ENCODE results near the gene DAAM2.

Gene DAAM2

DNA sequence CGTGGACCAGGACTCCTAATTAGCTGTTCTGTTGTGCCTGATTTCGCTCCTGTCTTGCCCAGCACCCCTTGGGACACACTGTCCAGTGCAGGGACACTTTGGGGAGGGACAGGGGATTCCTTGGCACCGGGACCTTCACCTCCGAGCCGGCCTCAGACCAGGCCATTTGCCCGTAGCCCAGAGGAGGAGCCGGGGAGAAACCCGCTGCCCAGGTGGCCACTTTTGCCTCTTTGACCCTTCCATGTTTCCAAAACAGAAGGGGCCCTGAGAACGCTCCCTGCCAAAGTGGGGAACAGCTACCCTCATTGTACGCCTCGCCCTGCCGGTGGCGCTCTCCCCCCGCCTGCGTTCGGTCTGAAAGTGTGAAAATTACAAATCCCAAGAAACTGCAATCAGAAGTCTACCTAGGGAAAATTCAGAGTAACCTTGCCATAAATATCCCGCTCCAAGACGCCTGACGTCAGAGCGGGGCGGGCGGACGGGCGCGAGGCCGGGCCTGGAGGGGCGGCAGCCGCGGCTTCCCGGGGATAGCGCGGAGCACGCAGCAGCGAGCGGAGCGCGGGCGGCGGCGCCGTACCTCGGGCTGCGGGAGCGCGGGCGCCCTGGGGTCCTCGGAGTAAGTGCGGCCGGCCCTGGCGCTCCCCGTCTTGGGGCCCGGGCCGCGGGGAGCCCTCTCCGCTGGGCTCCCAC lies at the start of gene DAAM2:
TSS of gene DAAM2 (plus strand) at position 527 of the 690 bp plus-strand sequence. CDS start 63,927 bp downstream, outside the sequence.
- Histone ChIP-seq H3K36me3 (ENCODE audit: insufficient read depth, low read depth, low read length) (no peaks in the 10 kb centered on the region), H3K9me3 (ENCODE audit: insufficient read depth, low read depth, low read length) (no peaks in the 10 kb centered on the region), H3K4me3 (ENCODE audit: low read length) (peak within 1 kb of the TSS; percentile 68), H3K9ac (ENCODE audit: low read depth, low read length) (peak within 1 kb of the TSS; percentile 56; the same call in 1 of the 2 replicates), H3K27ac (ENCODE audit: low read length) (no peak within 1 kb of the TSS), H3K27me3 (ENCODE audit: insufficient read depth, low read length) (peaks cover 32% of the 10 kb centered on the region), H3K4me1 (ENCODE audit: insufficient read depth, low read length) (no peaks in the 10 kb centered on the region)

DNA sequence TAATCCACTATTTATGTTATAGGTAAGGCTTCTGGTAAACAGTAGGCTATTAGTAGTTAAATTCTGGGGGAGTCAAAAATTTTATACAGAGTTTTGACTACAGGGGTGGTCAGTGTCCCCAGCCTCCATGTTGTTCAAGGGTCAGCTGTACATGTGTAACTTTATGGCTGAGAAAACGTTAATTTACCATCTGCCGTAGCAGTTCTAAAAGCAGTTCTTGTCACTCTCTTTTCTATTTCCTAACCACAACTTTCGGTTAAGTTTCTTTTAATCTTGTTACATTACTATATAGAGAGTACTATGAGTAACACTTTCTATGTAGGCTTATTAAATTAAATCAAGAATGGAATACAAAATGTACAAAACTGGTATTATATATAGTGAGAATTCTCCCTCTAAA lies 45.4 kb upstream of the DAAM2 start:
- no peaks in the 10 kb centered on the region for H3K9me3 ChIP-seq (ENCODE audit: insufficient read depth, low read depth, low read length)
- no peaks in the 10 kb centered on the region for H3K27me3 ChIP-seq (ENCODE audit: insufficient read depth, low read length)
- H3K4me3 ChIP-seq (ENCODE audit: low read length), result no peak overlapping the region
- no peaks in the 10 kb centered on the region for H3K36me3 ChIP-seq (ENCODE audit: insufficient read depth, low read depth, low read length)
- no peak overlapping the region for H3K27ac ChIP-seq (ENCODE audit: low read length)
- no peaks in the 10 kb centered on the region for H3K4me1 ChIP-seq (ENCODE audit: insufficient read depth, low read length)
- H3K9ac ChIP-seq (ENCODE audit: low read depth, low read length), result no peak overlapping the region

DNA sequence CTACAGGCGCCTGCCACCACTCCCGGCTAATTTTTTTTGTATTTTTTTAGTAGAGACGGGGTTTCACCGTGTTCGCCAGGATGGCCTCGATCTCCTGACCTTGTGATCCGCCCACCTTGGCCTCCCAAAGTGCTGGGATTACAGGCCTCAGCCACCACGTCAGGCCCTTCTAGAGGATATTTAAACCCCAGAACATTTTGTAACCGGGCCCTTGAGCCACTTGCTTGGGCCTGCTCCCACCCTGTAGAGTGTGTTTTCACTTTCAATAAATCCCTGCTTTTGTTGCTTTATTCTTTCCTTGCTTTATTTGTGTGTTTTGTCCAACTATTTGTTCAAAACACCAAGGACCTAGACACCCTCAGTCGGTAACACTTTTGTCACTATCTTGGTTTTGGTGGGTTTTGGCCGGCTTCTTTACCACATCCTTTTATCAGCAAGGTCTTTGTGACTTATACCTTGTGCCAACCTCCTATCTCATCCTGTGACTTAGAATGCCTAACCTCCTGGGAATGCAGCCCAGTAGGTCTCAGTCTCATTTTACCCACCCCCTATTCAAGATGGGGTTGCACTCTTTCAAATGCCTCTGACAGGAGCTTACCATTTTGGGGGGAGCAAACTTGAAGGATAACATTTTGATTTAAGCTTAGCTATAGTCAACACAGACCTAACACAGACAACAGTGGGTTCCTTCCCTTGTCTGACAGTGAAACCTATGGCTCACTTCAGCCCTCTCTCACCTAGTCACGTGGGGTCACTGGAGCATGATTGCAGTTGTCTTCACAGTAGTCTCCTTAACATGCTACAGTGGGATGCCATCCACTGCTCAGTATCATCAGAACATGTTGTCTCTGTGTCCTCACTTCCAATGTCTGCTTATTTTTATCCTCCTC lies 39.1 kb upstream of the DAAM2 start:
- Histone ChIP-seq H3K27ac (ENCODE audit: low read length) (no peak overlapping the region), H3K4me1 (ENCODE audit: insufficient read depth, low read length) (no peaks in the 10 kb centered on the region), H3K9ac (ENCODE audit: low read depth, low read length) (no peak overlapping the region), H3K36me3 (ENCODE audit: insufficient read depth, low read depth, low read length) (no peaks in the 10 kb centered on the region), H3K27me3 (ENCODE audit: insufficient read depth, low read length) (no peaks in the 10 kb centered on the region), H3K9me3 (ENCODE audit: insufficient read depth, low read depth, low read length) (no peaks in the 10 kb centered on the region), H3K4me3 (ENCODE audit: low read length) (no peak overlapping the region)

GRCh38 chr6:39753725-39754045 lies 38.5 kb upstream of the DAAM2 start:
- H3K36me3 ChIP-seq (ENCODE audit: insufficient read depth, low read depth, low read length), result no peaks in the 10 kb centered on the region
- no peaks in the 10 kb centered on the region for H3K27me3 ChIP-seq (ENCODE audit: insufficient read depth, low read length)
- no peak overlapping the region for H3K9ac ChIP-seq (ENCODE audit: low read depth, low read length)
- H3K4me1 ChIP-seq (ENCODE audit: insufficient read depth, low read length), result no peaks in the 10 kb centered on the region
- no peaks in the 10 kb centered on the region for H3K9me3 ChIP-seq (ENCODE audit: insufficient read depth, low read depth, low read length)
- H3K4me3 ChIP-seq (ENCODE audit: low read length), result no peak overlapping the region
- H3K27ac ChIP-seq (ENCODE audit: low read length), result no peak overlapping the region

DNA sequence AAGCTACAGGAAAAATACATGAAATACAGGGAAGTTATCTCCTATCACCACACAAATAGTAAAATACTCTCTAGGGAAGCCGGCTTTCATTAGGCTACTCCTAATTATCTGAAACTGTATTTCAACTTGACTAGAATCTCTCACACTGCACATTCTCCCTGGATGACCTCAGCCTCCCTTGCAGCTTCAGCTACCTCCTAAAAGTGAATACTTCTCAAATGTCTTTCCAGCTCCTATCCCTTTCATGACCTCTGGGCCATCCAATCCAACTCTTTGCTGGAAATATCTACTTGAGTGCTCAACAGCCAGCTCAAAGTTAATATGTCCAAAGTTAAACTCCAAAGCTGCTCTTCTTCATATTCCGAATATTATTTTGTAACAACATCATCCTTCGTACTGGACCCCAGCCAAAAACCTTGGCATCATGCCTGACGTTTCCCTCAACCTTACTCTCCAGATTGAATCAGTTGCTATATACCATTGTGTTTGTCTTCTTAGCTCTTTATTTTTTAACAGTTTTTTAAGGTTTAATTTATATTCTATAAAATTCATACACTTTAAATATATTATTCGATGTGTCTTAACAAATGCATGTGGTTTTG lies 37.6 kb upstream of the DAAM2 start:
- no peak overlapping the region for H3K9ac ChIP-seq (ENCODE audit: low read depth, low read length)
- no peaks in the 10 kb centered on the region for H3K36me3 ChIP-seq (ENCODE audit: insufficient read depth, low read depth, low read length)
- H3K9me3 ChIP-seq (ENCODE audit: insufficient read depth, low read depth, low read length), result no peaks in the 10 kb centered on the region
- no peak overlapping the region for H3K4me3 ChIP-seq (ENCODE audit: low read length)
- H3K27ac ChIP-seq (ENCODE audit: low read length), result no peak overlapping the region
- no peaks in the 10 kb centered on the region for H3K27me3 ChIP-seq (ENCODE audit: insufficient read depth, low read length)
- H3K4me1 ChIP-seq (ENCODE audit: insufficient read depth, low read length), result no peaks in the 10 kb centered on the region

- Histone ChIP-seq H3K27me3 (ENCODE audit: insufficient read depth, low read length) (no peaks in the 10 kb centered on the region), H3K9ac (ENCODE audit: low read depth, low read length) (no peak overlapping the region), H3K36me3 (ENCODE audit: insufficient read depth, low read depth, low read length) (no peaks in the 10 kb centered on the region), H3K27ac (ENCODE audit: low read length) (no peak overlapping the region), H3K9me3 (ENCODE audit: insufficient read depth, low read depth, low read length) (no peaks in the 10 kb centered on the region), H3K4me3 (ENCODE audit: low read length) (no peak overlapping the region), H3K4me1 (ENCODE audit: insufficient read depth, low read length) (no peaks in the 10 kb centered on the region)
Measured at GRCh38 chr6:39755231-39755630, 36.9 kb upstream of the DAAM2 start.

DNA sequence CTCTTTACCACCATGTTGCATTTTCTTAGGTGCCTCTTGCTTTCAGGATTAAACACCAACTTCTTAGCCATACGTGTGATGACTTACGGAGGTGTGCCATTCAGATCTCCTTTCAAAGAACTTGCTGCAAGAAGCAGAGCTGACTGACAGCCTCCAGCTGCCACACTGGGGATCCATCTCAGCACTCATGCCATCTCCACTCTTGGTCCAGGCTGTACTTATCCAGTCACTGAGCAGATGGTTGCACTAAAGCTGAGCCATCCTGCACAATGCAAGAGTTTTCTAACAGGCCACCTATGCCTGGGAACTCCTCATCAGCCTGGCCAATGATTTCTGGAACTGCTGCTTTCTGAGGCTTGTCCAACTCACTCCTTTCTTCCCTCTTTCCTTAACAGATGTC lies 35.6 kb upstream of the DAAM2 start:
- H3K9ac ChIP-seq (ENCODE audit: low read depth, low read length), result no peak overlapping the region
- no peaks in the 10 kb centered on the region for H3K9me3 ChIP-seq (ENCODE audit: insufficient read depth, low read depth, low read length)
- H3K36me3 ChIP-seq (ENCODE audit: insufficient read depth, low read depth, low read length), result no peaks in the 10 kb centered on the region
- no peak overlapping the region for H3K27ac ChIP-seq (ENCODE audit: low read length)
- no peak overlapping the region for H3K4me3 ChIP-seq (ENCODE audit: low read length)
- H3K4me1 ChIP-seq (ENCODE audit: insufficient read depth, low read length), result no peaks in the 10 kb centered on the region
- no peaks in the 10 kb centered on the region for H3K27me3 ChIP-seq (ENCODE audit: insufficient read depth, low read length)

- H3K36me3 ChIP-seq (ENCODE audit: insufficient read depth, low read depth, low read length), result no peaks in the 10 kb centered on the region
- H3K27me3 ChIP-seq (ENCODE audit: insufficient read depth, low read length), result no peaks in the 10 kb centered on the region
- no peaks in the 10 kb centered on the region for H3K9me3 ChIP-seq (ENCODE audit: insufficient read depth, low read depth, low read length)
- no peak overlapping the region for H3K9ac ChIP-seq (ENCODE audit: low read depth, low read length)
- H3K4me3 ChIP-seq (ENCODE audit: low read length), result no peak overlapping the region
- H3K27ac ChIP-seq (ENCODE audit: low read length), result no peak overlapping the region
- H3K4me1 ChIP-seq (ENCODE audit: insufficient read depth, low read length), result no peaks in the 10 kb centered on the region
Measured at GRCh38 chr6:39758905-39759605, 33.1 kb upstream of the DAAM2 start.

DNA sequence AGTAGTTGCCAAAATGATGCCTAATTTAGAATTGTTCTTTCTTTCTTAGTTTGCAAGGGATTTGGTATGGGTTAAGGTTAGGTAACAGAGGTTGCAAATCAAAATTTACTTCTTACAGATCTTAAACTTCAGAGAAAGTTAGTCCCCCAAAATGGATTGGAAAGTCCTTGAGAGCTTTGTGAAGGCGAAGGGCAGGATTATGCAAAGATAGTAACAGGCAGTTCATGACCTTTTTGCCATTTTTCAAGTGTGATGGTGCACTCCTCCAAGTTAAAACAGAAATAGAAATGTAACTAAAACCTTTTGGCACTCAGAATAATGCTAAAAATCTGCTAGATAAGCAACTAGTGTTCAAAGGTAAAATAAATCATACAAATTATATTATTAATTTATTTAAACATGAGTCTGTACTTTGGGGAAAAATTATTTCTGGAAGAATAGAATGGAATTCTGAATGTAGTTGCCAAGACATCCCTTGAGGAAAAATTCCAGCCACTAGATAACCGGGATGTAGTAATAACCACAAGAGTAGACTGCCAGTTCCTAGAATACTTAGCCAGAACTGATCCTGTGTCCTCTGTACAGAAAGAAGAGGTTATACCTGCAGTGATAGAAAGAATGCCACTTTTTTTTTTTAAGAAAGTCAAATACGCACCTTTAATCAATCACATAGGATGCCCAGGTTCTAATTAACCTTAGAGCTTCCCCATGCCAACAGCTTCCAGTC lies 31.8 kb upstream of the DAAM2 start:
- no peaks in the 10 kb centered on the region for H3K36me3 ChIP-seq (ENCODE audit: insufficient read depth, low read depth, low read length)
- H3K4me1 ChIP-seq (ENCODE audit: insufficient read depth, low read length), result no peaks in the 10 kb centered on the region
- no peaks in the 10 kb centered on the region for H3K9me3 ChIP-seq (ENCODE audit: insufficient read depth, low read depth, low read length)

DNA sequence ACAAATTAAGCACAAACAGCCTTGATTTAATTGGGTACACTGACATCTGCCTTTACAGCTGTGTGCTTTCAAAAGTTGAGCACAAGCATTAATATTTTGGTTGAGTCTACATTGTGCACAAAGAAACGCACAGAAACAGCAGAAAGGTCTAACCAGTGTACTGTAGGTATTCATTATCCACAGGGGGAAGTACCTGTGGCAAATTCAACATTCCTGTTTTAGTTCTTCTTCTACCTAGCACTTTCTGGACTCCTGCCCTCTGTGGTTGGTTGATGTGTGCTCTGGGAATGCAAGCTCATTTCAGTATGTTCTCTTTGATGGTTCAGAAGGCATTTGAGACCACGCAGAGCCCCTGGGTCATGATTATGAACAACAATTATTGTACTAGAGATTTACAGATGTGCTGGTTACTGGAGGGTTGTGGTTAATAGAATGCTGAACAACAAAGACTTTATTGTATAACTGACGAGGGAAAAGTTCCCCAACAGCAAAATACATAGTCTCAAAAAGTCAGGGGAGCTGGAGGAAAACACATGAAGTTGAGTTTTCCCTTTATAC lies 26.6 kb upstream of the DAAM2 start:
- no peak overlapping the region for H3K4me3 ChIP-seq (ENCODE audit: low read length)
- H3K27me3 ChIP-seq (ENCODE audit: insufficient read depth, low read length), result no peaks in the 10 kb centered on the region
- H3K4me1 ChIP-seq (ENCODE audit: insufficient read depth, low read length), result no peaks in the 10 kb centered on the region
- no peaks in the 10 kb centered on the region for H3K36me3 ChIP-seq (ENCODE audit: insufficient read depth, low read depth, low read length)
- H3K9me3 ChIP-seq (ENCODE audit: insufficient read depth, low read depth, low read length), result no peaks in the 10 kb centered on the region
- no peak overlapping the region for H3K9ac ChIP-seq (ENCODE audit: low read depth, low read length)
- H3K27ac ChIP-seq (ENCODE audit: low read length), result no peak overlapping the region

More for the DNA sequence above, 31.8 kb upstream of the DAAM2 start:
- Histone ChIP-seq H3K27ac (ENCODE audit: low read length) (no peak overlapping the region), H3K9ac (ENCODE audit: low read depth, low read length) (no peak overlapping the region), H3K4me3 (ENCODE audit: low read length) (no peak overlapping the region), H3K27me3 (ENCODE audit: insufficient read depth, low read length) (no peaks in the 10 kb centered on the region)

DNA sequence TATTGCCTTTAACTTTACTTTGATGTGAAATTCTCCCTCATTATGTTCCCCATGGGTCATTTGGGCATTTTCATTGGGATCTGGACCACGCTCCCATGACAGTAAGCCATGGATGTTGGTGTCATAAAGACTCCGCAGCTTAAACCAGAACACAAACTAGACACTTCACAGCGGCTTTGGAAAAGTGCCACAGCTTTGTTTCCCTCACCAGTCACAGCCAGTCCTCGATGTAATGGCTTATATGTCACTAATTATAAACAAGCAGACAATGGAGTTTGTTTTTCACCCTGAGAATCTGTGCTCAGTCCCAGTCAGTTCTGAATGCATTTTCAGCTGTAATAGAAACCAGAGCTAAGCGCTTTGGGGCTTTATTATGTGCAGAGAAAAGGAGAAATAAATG lies 23.2 kb upstream of the DAAM2 start:
- no peaks in the 10 kb centered on the region for H3K4me1 ChIP-seq (ENCODE audit: insufficient read depth, low read length)
- H3K9me3 ChIP-seq (ENCODE audit: insufficient read depth, low read depth, low read length), result no peaks in the 10 kb centered on the region
- no peak overlapping the region for H3K4me3 ChIP-seq (ENCODE audit: low read length)
- no peak overlapping the region for H3K27ac ChIP-seq (ENCODE audit: low read length)
- H3K36me3 ChIP-seq (ENCODE audit: insufficient read depth, low read depth, low read length), result no peaks in the 10 kb centered on the region
- H3K9ac ChIP-seq (ENCODE audit: low read depth, low read length), result no peak overlapping the region
- H3K27me3 ChIP-seq (ENCODE audit: insufficient read depth, low read length), result no peaks in the 10 kb centered on the region
